H1 (cell line): ENCODE data around the gene MKNK2. TPM values are rescaled to one million over a fixed set of nuclear protein-coding genes. Genes with fewer than 3 reads are reported as not detected.

Source experiments
- HDAC2 ChIP-seq, 2 experiments: fragments of 300-600 bp in 1 of 2; sonication (generic) in 1 of 2; IDR thresholded peaks; 2 replicates each; pipeline ENCODE4 v1.6.1; 2011 to 2012; ENCODE audit warnings: low read depth in 2 of 2, low read length in 2 of 2, mild to moderate bottlenecking in 2 of 2, moderate library complexity in 2 of 2, borderline replicate concordance in 1 of 2, inconsistent platforms in 1 of 2
- polyA plus RNA-seq, 7 experiments: library from polyadenylated mRNA; depleted of rRNA in 3 of 7; stranded (reverse) in 5 of 7; unstranded in 2 of 7; fragments of >200 nt in 5 of 7; fragments of 200-250 nt in 2 of 7; gene quantifications; 1 replicate in 5 of 7; 2 replicates in 1 of 7; 4 replicates in 1 of 7; pipeline versions ENCODE4 v1.2.1 to v1.2.3, GENCODE V29; 2011 to 2013; ENCODE audit warnings: missing spikeins in 2 of 7, mixed read lengths in 2 of 7
- total RNA-seq: library from RNA; stranded (reverse); fragmentation: NEBNext Ultra II Directional; extraction: Animal tissue kit (Norgen Biotek cat#: 25700); gene quantifications from 2 replicates; pipeline ENCODE4 v1.2.1, GENCODE V29; 2021
- TF ChIP-seq, protein P1 (sequence below): fragments of 300-600 bp; sonication (generic); IDR thresholded peaks from 2 replicates; pipeline ENCODE4 v1.7.1; 2012; ENCODE audit warnings: low read length, moderate library complexity, mild to moderate bottlenecking, inconsistent platforms; ENCODE audit not compliant: insufficient replicate concordance

The MKNK2 gene
- total and polyA plus RNA-seq, 2 of the 8 experiments (the other 6 are each of a cell fraction or from before 2014, with no cell fraction given), result 163 to 166 TPM

DNA sequence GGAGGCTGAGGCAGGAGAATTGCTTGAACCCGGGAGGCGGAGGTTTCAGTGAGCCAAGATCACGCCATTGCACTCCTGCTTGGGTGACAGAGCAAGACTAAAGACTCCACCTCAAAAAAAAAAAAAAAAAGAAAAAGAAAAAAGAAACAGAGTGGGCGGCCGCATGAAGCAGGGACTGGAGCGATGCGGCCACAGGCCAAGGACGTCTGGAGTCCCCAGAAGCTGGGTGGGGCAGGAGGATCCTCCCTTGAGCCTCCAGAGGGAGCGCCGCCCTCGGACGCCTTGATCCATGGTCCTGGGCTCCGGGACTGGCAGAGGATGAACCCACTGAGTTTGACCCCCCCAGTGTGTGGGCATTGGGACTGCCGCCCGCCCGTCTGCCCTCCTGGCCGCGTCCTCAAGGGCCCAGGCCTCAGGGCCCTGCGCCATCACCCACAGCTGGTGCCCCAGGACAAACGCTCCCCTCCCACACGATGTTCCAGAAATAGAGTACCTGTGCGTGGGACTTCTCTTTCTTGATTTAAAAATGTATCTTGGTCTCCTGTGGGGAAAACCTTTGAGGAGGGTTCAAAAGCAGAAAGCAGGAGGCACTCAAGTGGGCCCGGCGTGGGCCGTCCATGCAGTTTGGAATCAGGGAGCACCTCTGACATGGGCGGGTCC, 51.1 kb downstream of the MKNK2 start (continued):
- TF ChIP-seq, protein P1, sequence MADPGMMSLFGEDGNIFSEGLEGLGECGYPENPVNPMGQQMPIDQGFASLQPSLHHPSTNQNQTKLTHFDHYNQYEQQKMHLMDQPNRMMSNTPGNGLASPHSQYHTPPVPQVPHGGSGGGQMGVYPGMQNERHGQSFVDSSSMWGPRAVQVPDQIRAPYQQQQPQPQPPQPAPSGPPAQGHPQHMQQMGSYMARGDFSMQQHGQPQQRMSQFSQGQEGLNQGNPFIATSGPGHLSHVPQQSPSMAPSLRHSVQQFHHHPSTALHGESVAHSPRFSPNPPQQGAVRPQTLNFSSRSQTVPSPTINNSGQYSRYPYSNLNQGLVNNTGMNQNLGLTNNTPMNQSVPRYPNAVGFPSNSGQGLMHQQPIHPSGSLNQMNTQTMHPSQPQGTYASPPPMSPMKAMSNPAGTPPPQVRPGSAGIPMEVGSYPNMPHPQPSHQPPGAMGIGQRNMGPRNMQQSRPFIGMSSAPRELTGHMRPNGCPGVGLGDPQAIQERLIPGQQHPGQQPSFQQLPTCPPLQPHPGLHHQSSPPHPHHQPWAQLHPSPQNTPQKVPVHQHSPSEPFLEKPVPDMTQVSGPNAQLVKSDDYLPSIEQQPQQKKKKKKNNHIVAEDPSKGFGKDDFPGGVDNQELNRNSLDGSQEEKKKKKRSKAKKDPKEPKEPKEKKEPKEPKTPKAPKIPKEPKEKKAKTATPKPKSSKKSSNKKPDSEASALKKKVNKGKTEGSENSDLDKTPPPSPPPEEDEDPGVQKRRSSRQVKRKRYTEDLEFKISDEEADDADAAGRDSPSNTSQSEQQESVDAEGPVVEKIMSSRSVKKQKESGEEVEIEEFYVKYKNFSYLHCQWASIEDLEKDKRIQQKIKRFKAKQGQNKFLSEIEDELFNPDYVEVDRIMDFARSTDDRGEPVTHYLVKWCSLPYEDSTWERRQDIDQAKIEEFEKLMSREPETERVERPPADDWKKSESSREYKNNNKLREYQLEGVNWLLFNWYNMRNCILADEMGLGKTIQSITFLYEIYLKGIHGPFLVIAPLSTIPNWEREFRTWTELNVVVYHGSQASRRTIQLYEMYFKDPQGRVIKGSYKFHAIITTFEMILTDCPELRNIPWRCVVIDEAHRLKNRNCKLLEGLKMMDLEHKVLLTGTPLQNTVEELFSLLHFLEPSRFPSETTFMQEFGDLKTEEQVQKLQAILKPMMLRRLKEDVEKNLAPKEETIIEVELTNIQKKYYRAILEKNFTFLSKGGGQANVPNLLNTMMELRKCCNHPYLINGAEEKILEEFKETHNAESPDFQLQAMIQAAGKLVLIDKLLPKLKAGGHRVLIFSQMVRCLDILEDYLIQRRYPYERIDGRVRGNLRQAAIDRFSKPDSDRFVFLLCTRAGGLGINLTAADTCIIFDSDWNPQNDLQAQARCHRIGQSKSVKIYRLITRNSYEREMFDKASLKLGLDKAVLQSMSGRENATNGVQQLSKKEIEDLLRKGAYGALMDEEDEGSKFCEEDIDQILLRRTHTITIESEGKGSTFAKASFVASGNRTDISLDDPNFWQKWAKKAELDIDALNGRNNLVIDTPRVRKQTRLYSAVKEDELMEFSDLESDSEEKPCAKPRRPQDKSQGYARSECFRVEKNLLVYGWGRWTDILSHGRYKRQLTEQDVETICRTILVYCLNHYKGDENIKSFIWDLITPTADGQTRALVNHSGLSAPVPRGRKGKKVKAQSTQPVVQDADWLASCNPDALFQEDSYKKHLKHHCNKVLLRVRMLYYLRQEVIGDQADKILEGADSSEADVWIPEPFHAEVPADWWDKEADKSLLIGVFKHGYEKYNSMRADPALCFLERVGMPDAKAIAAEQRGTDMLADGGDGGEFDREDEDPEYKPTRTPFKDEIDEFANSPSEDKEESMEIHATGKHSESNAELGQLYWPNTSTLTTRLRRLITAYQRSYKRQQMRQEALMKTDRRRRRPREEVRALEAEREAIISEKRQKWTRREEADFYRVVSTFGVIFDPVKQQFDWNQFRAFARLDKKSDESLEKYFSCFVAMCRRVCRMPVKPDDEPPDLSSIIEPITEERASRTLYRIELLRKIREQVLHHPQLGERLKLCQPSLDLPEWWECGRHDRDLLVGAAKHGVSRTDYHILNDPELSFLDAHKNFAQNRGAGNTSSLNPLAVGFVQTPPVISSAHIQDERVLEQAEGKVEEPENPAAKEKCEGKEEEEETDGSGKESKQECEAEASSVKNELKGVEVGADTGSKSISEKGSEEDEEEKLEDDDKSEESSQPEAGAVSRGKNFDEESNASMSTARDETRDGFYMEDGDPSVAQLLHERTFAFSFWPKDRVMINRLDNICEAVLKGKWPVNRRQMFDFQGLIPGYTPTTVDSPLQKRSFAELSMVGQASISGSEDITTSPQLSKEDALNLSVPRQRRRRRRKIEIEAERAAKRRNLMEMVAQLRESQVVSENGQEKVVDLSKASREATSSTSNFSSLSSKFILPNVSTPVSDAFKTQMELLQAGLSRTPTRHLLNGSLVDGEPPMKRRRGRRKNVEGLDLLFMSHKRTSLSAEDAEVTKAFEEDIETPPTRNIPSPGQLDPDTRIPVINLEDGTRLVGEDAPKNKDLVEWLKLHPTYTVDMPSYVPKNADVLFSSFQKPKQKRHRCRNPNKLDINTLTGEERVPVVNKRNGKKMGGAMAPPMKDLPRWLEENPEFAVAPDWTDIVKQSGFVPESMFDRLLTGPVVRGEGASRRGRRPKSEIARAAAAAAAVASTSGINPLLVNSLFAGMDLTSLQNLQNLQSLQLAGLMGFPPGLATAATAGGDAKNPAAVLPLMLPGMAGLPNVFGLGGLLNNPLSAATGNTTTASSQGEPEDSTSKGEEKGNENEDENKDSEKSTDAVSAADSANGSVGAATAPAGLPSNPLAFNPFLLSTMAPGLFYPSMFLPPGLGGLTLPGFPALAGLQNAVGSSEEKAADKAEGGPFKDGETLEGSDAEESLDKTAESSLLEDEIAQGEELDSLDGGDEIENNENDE, result no peak
- TF ChIP-seq HDAC2 (IDR thresholded peaks at IDR 0.05; ENCODE audit: borderline replicate concordance in 1 of 2, low read depth in 2 of 2, low read length in 2 of 2), result no peak
